Measurements from ENCODE around the gene ARPIN.

Gene ARPIN

DNA sequence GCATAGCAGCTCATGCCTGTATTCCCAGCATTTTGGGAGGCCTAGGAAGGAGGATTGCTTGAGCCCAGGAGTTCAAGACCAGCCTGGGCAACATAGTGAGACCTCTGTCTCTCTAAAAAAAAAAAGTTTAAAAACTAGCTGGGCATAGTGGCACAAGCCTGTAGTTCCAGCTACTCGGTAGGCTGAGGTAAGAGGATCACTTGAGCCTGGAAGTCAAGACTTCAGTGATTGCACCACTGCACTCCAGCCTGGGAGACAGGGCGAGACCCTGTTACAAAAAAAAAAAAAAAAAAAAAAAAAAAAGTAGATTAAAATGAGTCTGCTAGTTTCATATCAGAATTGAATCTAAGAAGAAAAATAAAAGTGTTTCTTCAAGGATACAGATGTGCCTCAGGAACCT is 65.7 kb downstream of the ARPIN start:
- H3K4me3 ChIP-seq (ENCODE audit: low read depth, low read length): no peak overlapping the region
- in situ Hi-C loops (cut with HindIII; ENCODE audit: low sequenced_read_pairs): no loop called here
- no peak for DNase-seq (ENCODE audit: low read depth)
- no peak for TF ChIP-seq CTCF (IDR thresholded peaks at IDR 0.05; ENCODE audit: low read depth, low read length, missing control alignments)

GRCh38 chr15:89845305-89845893 is 67.4 kb downstream of the ARPIN start:
- no peak for TF ChIP-seq CTCF (IDR thresholded peaks at IDR 0.05; ENCODE audit: low read depth, low read length, missing control alignments)
- no peak overlapping the region for H3K4me3 ChIP-seq (ENCODE audit: low read depth, low read length)
- DNase-seq (ENCODE audit: low read depth): peak; percentile 84
- in situ Hi-C loops (cut with HindIII; ENCODE audit: low sequenced_read_pairs): no loop called here

All from astrocyte of the cerebellum (primary cell).